HepG2 (cell line): Measurements from ENCODE around the gene RECQL5.

Source experiments
- BCLAF1 ChIP-seq: fragments of 450-650 bp; IDR thresholded peaks from 2 replicates; pipeline ENCODE4 v1.6.1; 2017; ENCODE audit warnings: mild to moderate bottlenecking
- CREB1 ChIP-seq, 2 experiments: fragments of 450-650 bp in 1 of 2; IDR thresholded peaks; 2 replicates each; pipeline ENCODE4 v1.6.1; 2016 to 2017; ENCODE audit warnings: control low read depth in 1 of 2, mild to moderate bottlenecking in 1 of 2, missing compliant biosample characterization in 1 of 2, missing genetic modification characterization in 1 of 2
- REST ChIP-seq, 2 experiments: IDR thresholded peaks; 2 replicates each; pipeline ENCODE4 v1.6.1; 2011 to 2012; ENCODE audit warnings: low read length in 2 of 2, borderline replicate concordance in 1 of 2, low read depth in 1 of 2, mild to moderate bottlenecking in 1 of 2, moderate library complexity in 1 of 2
- ZBTB1 ChIP-seq: sonication (generic); formaldehyde crosslinking; IDR thresholded peaks from 2 replicates; pipeline ENCODE4 v1.4.0; 2020; ENCODE audit warnings: missing genetic modification reagents, borderline replicate concordance
- ZMYM2 ChIP-seq: sonication (generic); formaldehyde crosslinking; IDR thresholded peaks from 2 replicates; pipeline ENCODE4 v1.8.0; 2022; ENCODE audit warnings: mild to moderate bottlenecking, missing genetic modification reagents
- ZNF326 ChIP-seq: sonication (generic); formaldehyde crosslinking; IDR thresholded peaks from 2 replicates; pipeline ENCODE4 v1.4.0; 2020; ENCODE audit warnings: missing genetic modification reagents, borderline replicate concordance
- ZSCAN30 ChIP-seq: sonication (generic); formaldehyde crosslinking; IDR thresholded peaks from 2 replicates; pipeline ENCODE4 v1.5.0; 2020; ENCODE audit warnings: mild to moderate bottlenecking, missing genetic modification reagents

- TF ChIP-seq BCLAF1 (no peak), CREB1 (IDR thresholded peaks at IDR 0.05) (no peak), CREB1 (CRISPR knock-in tag; IDR thresholded peaks at IDR 0.05) (no peak), REST (IDR thresholded peaks at IDR 0.05; ENCODE audit: borderline replicate concordance in 1 of 2, low read depth in 1 of 2, low read length in 2 of 2) (no peak), ZNF326 (CRISPR knock-in tag) (no peak), ZSCAN30 (CRISPR knock-in tag) (no peak), ZBTB1 (CRISPR knock-in tag) (no peak), ZMYM2 (CRISPR knock-in tag) (peak; percentile 46; the same call in 1 of the 2 replicates)
Observed at GRCh38 chr17:75610103-75610984, 56.6 kb downstream of the RECQL5 start.
